ENCODE results near the gene STARD8.

DNA sequence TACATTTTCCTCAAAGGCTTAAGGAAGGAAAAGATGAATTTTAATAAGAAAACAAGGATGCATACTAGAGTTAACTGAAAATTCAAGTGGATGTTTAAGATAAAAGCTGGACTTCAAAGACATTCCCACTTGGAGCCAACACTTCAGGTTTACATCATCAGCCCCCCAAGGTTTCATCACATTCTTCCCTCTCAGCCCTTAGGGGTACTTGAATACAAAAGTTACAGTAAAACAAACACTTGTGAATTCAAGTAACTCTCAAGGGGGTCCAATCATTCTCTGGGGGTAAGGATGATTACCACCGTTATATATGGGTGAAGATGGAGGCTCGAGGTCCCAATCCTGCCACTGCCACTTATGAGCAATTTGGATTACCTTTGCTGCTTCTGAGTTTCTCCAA is 36.1 kb downstream of the STARD8 start:
- TF ChIP-seq POLR2A (IDR thresholded peaks at IDR 0.05; ENCODE audit: low read length) (no peak), GATA1 (IDR thresholded peaks at IDR 0.05; ENCODE audit: low read depth, low read length) (no peak)

Data from erythroblast (primary cell).